Karpas-422 (cell line): ENCODE results near the gene S100A11. TPM values are rescaled to one million over a fixed set of nuclear protein-coding genes. Genes with fewer than 3 reads are reported as not detected.
"Not testable (repeated sequence)": the region's sequence is repeated elsewhere in the genome, so short reads cannot be mapped to it uniquely, and the experiment has no call there.

Experiments
- DNase-seq: peaks from one replicate; pipeline ENCODE4 v3.0.0-alpha.2; 2015
- H2AFZ ChIP-seq: fragments of 200-600 bp; sonication (generic); 2 replicates; pipeline ENCODE4 v1.6.1; 2014; ENCODE audit warnings: antibody characterized with exemption, low read length, mixed read lengths
- H3K27ac ChIP-seq: fragments of 200-600 bp; sonication (generic); 2 replicates; pipeline ENCODE4 v1.5.1; 2014; ENCODE audit warnings: mild to moderate bottlenecking, low read length, moderate library complexity
- H3K27me3 ChIP-seq: fragments of 200-600 bp; sonication (generic); 2 replicates; pipeline ENCODE4 v1.6.1; 2014; ENCODE audit warnings: low read length, mixed read lengths
- H3K36me3 ChIP-seq: fragments of 200-600 bp; sonication (generic); 2 replicates; pipeline ENCODE4 v1.6.1; 2014; ENCODE audit warnings: low read length, mixed read lengths; ENCODE audit not compliant: insufficient read depth
- H3K4me1 ChIP-seq: fragments of 200-600 bp; sonication (generic); 2 replicates; pipeline ENCODE4 v1.6.1; 2014; ENCODE audit warnings: mild to moderate bottlenecking, low read length, mixed read lengths
- H3K4me2 ChIP-seq: fragments of 200-600 bp; sonication (generic); 2 replicates; pipeline ENCODE4 v1.6.1; 2014; ENCODE audit warnings: low read length, low read depth, mild to moderate bottlenecking; ENCODE audit not compliant: poor library complexity, severe bottlenecking
- H3K4me3 ChIP-seq: fragments of 200-600 bp; sonication (generic); 2 replicates; pipeline ENCODE4 v1.5.1; 2014; ENCODE audit warnings: mild to moderate bottlenecking, antibody characterized with exemption, low read length, mixed read lengths
- H3K79me2 ChIP-seq: fragments of 200-600 bp; sonication (generic); 2 replicates; pipeline ENCODE4 v1.6.1; 2014; ENCODE audit warnings: mild to moderate bottlenecking, low read length, mixed read lengths
- H3K9ac ChIP-seq: fragments of 200-600 bp; sonication (generic); 2 replicates; pipeline ENCODE4 v1.6.0; 2014; ENCODE audit warnings: low read length
- H3K9me2 ChIP-seq: fragments of 200-600 bp; sonication (generic), shearing (Covaris generic); replicated peaks from 2 replicates; pipeline ENCODE4 v1.6.0; 2014; ENCODE audit warnings: mild to moderate bottlenecking, low read length, moderate library complexity; ENCODE audit not compliant: insufficient read depth
- H3K9me3 ChIP-seq: fragments of 300-700, 200-600 bp; sonication (generic); 2 replicates; pipeline ENCODE4 v1.6.1; 2014; ENCODE audit warnings: low read length, mixed read lengths
- H4K20me1 ChIP-seq: fragments of 200-600 bp; sonication (generic); 2 replicates; pipeline ENCODE4 v1.6.1; 2014; ENCODE audit warnings: mild to moderate bottlenecking, antibody characterized with exemption, low read length, low read depth; ENCODE audit not compliant: insufficient read depth
- total RNA-seq: library from RNA; depleted of rRNA; stranded (reverse); fragments of >200 nt; shearing (Covaris generic); gene quantifications from 2 replicates; pipeline ENCODE4 v1.2.3, GENCODE V29; 2014; ENCODE audit warnings: low replicate concordance; rRNA removed

Gene S100A11
- total RNA-seq: 68.5 and 155 TPM in 2 replicates

- H3K27ac ChIP-seq: peak within 1 kb of the TSS; percentile 90
- peak within 1 kb of the TSS; percentile 76 for H3K4me3 ChIP-seq
- H3K36me3 ChIP-seq: peaks cover 14% of the 10 kb centered on the region
- peaks cover 6% of the 10 kb centered on the region; the same call in 1 of the 2 replicates for H3K79me2 ChIP-seq
- H3K4me1 ChIP-seq: peaks cover 56% of the 10 kb centered on the region
- peak within 1 kb of the TSS; percentile 76 for H2AFZ ChIP-seq
- H3K9me3 ChIP-seq: no peaks in the 10 kb centered on the region
- no peaks in the 10 kb centered on the region for H4K20me1 ChIP-seq
- H3K4me2 ChIP-seq: peak within 1 kb of the TSS; percentile 96
- 0 out of 2 replicates have a peak, but pooled peaks cover 5% of the 10 kb centered on the region for H3K9me2 ChIP-seq
- H3K9ac ChIP-seq: peak within 1 kb of the TSS; percentile 85
- no peaks in the 10 kb centered on the region for H3K27me3 ChIP-seq
- DNase-seq: peak; percentile 86
These were observed at the start of gene S100A11 for GRCh38 chr1:152036267-152037216. S100A11 (minus strand) TSS chr1:152037004; CDS start chr1:152036915, 89 bp downstream.

- H3K4me2 ChIP-seq: no peak overlapping the region
- H3K4me3 ChIP-seq: no peak overlapping the region
- H3K9ac ChIP-seq: no peak overlapping the region
- no peaks in the 10 kb centered on the region for H3K9me2 ChIP-seq
- H3K27me3 ChIP-seq: no peaks in the 10 kb centered on the region
- no peaks in the 10 kb centered on the region for H3K4me1 ChIP-seq
- H3K36me3 ChIP-seq: no peaks in the 10 kb centered on the region
- H3K79me2 ChIP-seq: no peaks in the 10 kb centered on the region
- no peak overlapping the region for H3K27ac ChIP-seq
- no peak for DNase-seq
- no peak overlapping the region for H2AFZ ChIP-seq
- no peaks in the 10 kb centered on the region for H4K20me1 ChIP-seq
- no peaks in the 10 kb centered on the region for H3K9me3 ChIP-seq
These were observed 48.0 kb upstream of the S100A11 start for GRCh38 chr1:152084853-152085252.

GRCh38 chr1:152081026-152081425 lies 44.2 kb upstream of the S100A11 start:
- H3K9me2 ChIP-seq: not testable (repeated sequence)

GRCh38 chr1:152080494-152080893 lies 43.7 kb upstream of the S100A11 start:
- H3K4me2 ChIP-seq, H3K36me3 ChIP-seq, H4K20me1 ChIP-seq, H3K9me2 ChIP-seq, H3K4me3 ChIP-seq, H3K27ac ChIP-seq, H2AFZ ChIP-seq, H3K9me3 ChIP-seq, DNase-seq, H3K79me2 ChIP-seq, H3K27me3 ChIP-seq, H3K4me1 ChIP-seq, H3K9ac ChIP-seq: not testable (repeated sequence)

More at GRCh38 chr1:152081026-152081425, 44.2 kb upstream of the S100A11 start:
- H3K4me2 ChIP-seq, H2AFZ ChIP-seq, H3K79me2 ChIP-seq, H3K36me3 ChIP-seq, H3K4me1 ChIP-seq, H4K20me1 ChIP-seq, H3K9me3 ChIP-seq, H3K9ac ChIP-seq, H3K27me3 ChIP-seq, H3K27ac ChIP-seq, H3K4me3 ChIP-seq, DNase-seq: not testable (repeated sequence)

GRCh38 chr1:152078831-152079441 lies 42.1 kb upstream of the S100A11 start:
- Histone ChIP-seq H3K27me3 (no peaks in the 10 kb centered on the region), H3K9me3 (no peaks in the 10 kb centered on the region), H3K9ac (no peak overlapping the region), H3K27ac (no peak overlapping the region), H3K79me2 (no peaks in the 10 kb centered on the region), H3K4me2 (no peak overlapping the region), H3K4me3 (no peak overlapping the region), H3K36me3 (no peaks in the 10 kb centered on the region), H3K4me1 (no peaks in the 10 kb centered on the region), H4K20me1 (no peaks in the 10 kb centered on the region), H3K9me2 (no peaks in the 10 kb centered on the region), H2AFZ (no peak overlapping the region)
- DNase-seq: no peak

DNA sequence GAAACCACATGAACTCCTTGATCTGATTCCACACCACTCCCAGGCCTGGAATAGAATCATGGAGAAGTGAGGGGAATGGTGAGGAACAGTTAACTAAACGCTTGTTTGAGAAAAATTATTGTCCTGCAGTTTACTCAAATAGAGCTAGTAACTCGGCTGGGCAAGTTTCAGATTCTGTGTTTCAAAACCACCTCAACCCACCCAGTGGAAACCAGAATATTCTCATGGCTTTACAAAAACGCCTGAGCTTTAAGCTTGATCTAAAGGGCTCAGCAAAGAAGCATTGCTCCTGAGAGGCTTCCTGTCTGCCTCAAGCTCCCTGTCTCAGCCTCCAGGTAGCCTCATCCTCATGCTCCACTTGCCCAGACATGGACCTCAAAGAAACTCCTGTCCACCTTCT lies 35.5 kb upstream of the S100A11 start:
- Histone ChIP-seq H3K4me3 (no peak overlapping the region), H3K9me2 (no peaks in the 10 kb centered on the region), H3K4me2 (no peak overlapping the region), H3K27me3 (no peaks in the 10 kb centered on the region), H3K79me2 (no peaks in the 10 kb centered on the region), H3K4me1 (no peaks in the 10 kb centered on the region), H3K36me3 (no peaks in the 10 kb centered on the region), H3K27ac (no peak overlapping the region), H3K9ac (no peak overlapping the region), H3K9me3 (no peaks in the 10 kb centered on the region), H2AFZ (no peak overlapping the region), H4K20me1 (no peaks in the 10 kb centered on the region)
- no peak for DNase-seq

DNA sequence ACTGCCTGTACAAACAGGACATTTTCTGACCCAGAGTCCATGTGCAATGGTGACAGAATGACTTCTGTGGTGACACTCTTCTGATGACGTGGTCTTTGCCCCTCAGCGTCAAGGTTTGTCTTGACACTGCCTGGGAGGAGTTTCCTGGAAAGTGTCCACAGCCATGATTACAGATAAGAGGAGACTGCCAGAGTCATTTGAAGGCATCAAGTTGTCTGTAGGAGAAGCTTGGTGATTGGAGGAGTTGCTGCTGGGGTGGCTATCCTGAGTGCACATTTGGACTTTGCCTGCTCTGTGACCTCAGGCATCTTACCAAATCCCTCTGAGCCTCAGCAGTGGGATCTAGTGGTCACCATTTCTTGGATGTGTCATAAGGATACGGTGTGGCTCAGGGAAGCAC lies 34.3 kb upstream of the S100A11 start:
- Histone ChIP-seq H3K4me1 (no peaks in the 10 kb centered on the region), H3K79me2 (no peaks in the 10 kb centered on the region), H3K9ac (no peak overlapping the region), H3K27me3 (no peaks in the 10 kb centered on the region), H3K9me3 (no peaks in the 10 kb centered on the region), H2AFZ (no peak overlapping the region), H3K9me2 (no peaks in the 10 kb centered on the region), H3K4me2 (no peak overlapping the region), H3K4me3 (no peak overlapping the region), H4K20me1 (no peaks in the 10 kb centered on the region), H3K36me3 (no peaks in the 10 kb centered on the region), H3K27ac (no peak overlapping the region)
- DNase-seq: no peak

- no peak overlapping the region for H3K4me3 ChIP-seq
- no peaks in the 10 kb centered on the region for H3K9me3 ChIP-seq
- H3K36me3 ChIP-seq: no peaks in the 10 kb centered on the region
- H3K27ac ChIP-seq: no peak overlapping the region
- no peaks in the 10 kb centered on the region for H3K27me3 ChIP-seq
- no peak overlapping the region for H2AFZ ChIP-seq
- no peaks in the 10 kb centered on the region for H3K4me1 ChIP-seq
- no peaks in the 10 kb centered on the region for H3K79me2 ChIP-seq
- H3K4me2 ChIP-seq: no peak overlapping the region
- no peaks in the 10 kb centered on the region for H3K9me2 ChIP-seq
- H3K9ac ChIP-seq: no peak overlapping the region
- DNase-seq: no peak
- H4K20me1 ChIP-seq: no peaks in the 10 kb centered on the region
These were observed 31.1 kb upstream of the S100A11 start for GRCh38 chr1:152067929-152068328.
